K562 (cell line): ENCODE measurements around the gene BANP. TPM values are rescaled to one million over a fixed set of nuclear protein-coding genes. Genes with fewer than 3 reads are reported as not detected.
"Not testable (repeated sequence)": the region's sequence is repeated elsewhere in the genome, so short reads cannot be mapped to it uniquely, and the experiment has no call there.

ENCODE experiments used
- ATAC-seq: fragments of 200-7000 bp; cut with Tn5 transposase; 3 replicates; pipeline ENCODE4 v1.9.1; 2020; ENCODE audit warnings: moderate library complexity
- BruUV-seq: library from RNA; stranded (reverse); fragments of 400-500 nt; replicated peaks from 2 replicates; lab custom pipeline; 2021; lab: Mats Ljungman, UMichigan
- CTCF ChIA-PET: fragments of 300-600 bp; formaldehyde crosslinking; extraction: SDS; loops from one replicate; lab custom pipeline; 2021; ENCODE audit warnings: low intra/inter-chr PET ratio; lab: Yijun Ruan, JAX
- POLR2A ChIA-PET: fragments of 300-600, 350-650 bp; sonication (Branson Sonifier 250); formaldehyde crosslinking; extraction: SDS; loops from one replicate; lab custom pipeline; 2021; ENCODE audit warnings: antibody characterized with exemption, inconsistent platforms; lab: Yijun Ruan, JAX
- DNase-seq, 4 experiments: peaks; one replicate each; pipeline versions ENCODE4 v3.0.0 to v3.0.0-alpha.2; 2011 to 2018; ENCODE audit warnings: low spot score in 3 of 4, mixed read lengths in 3 of 4; ENCODE audit errors: extremely low read depth in 1 of 4
- FAIRE-seq: peaks from 2 replicates; lab custom pipeline; 2011; peaks lifted over from hg19 to GRCh38; lab: Jason Lieb, UNC
- H2AFZ ChIP-seq: 2 replicates; pipeline ENCODE4 v1.6.0; 2011; ENCODE audit warnings: low read depth, low read length, control low read depth, inconsistent platforms
- H3K27ac ChIP-seq: fragments of 200-600 bp; 3 replicates; pipeline ENCODE4 v1.8.0; 2011; ENCODE audit warnings: low read depth, mild to moderate bottlenecking, control low read depth, inconsistent platforms, low read length, moderate library complexity, mixed read lengths; ENCODE audit errors: extremely low read depth
- H3K27me3 ChIP-seq, 2 experiments: fragments of 300-600 bp in 1 of 2; 2 replicates in 1 of 2; 3 replicates in 1 of 2; pipeline versions ENCODE4 v1.6.0 to v1.8.0; 2011; ENCODE audit warnings: inconsistent platforms in 2 of 2, low read length in 2 of 2, mild to moderate bottlenecking in 1 of 2, mixed read lengths in 1 of 2, moderate library complexity in 1 of 2; ENCODE audit not compliant: control insufficient read depth in 2 of 2, insufficient read depth in 2 of 2
- H3K36me3 ChIP-seq: fragments of 300-600 bp; 3 replicates; pipeline ENCODE4 v1.8.0; 2011; ENCODE audit warnings: mild to moderate bottlenecking, low read length, inconsistent platforms; ENCODE audit not compliant: control insufficient read depth, insufficient read depth
- H3K4me1 ChIP-seq, 2 experiments: fragments of 200-600 bp in 1 of 2; replicated peaks in 1 of 2; 2 replicates in 1 of 2; 3 replicates in 1 of 2; pipeline versions ENCODE4 v1.5.1 to v1.8.0; 2011; ENCODE audit warnings: inconsistent platforms in 2 of 2, low read length in 2 of 2, mild to moderate bottlenecking in 1 of 2, mixed read lengths in 1 of 2, moderate library complexity in 1 of 2; ENCODE audit not compliant: control insufficient read depth in 2 of 2, insufficient read depth in 2 of 2
- H3K4me2 ChIP-seq: 2 replicates; pipeline ENCODE4 v1.6.1; 2011; ENCODE audit warnings: low read length, control low read depth, inconsistent platforms, mixed read lengths; ENCODE audit not compliant: insufficient read depth
- H3K4me3 ChIP-seq: fragments of 200-600 bp; sonication (generic), shearing (Covaris generic); 2 replicates; pipeline ENCODE4 v1.5.1; 2016; ENCODE audit warnings: control low read depth, inconsistent platforms
- H3K79me2 ChIP-seq: fragments of 200-600 bp; 3 replicates; pipeline ENCODE4 v1.8.0; 2011; ENCODE audit warnings: low read length, inconsistent platforms; ENCODE audit not compliant: control insufficient read depth, insufficient read depth
- H3K9ac ChIP-seq, 2 experiments: 2 replicates each; pipeline versions ENCODE4 v1.6.0 to v1.6.1; 2011; ENCODE audit warnings: low read depth in 2 of 2, low read length in 2 of 2, control low read depth in 1 of 2, inconsistent platforms in 1 of 2, mild to moderate bottlenecking in 1 of 2, mixed read lengths in 1 of 2; ENCODE audit not compliant: insufficient read depth in 1 of 2
- H3K9me1 ChIP-seq: one replicate; pipeline ENCODE4 v1.6.0; 2011; ENCODE audit warnings: inconsistent platforms, mild to moderate bottlenecking, low read length, moderate library complexity; ENCODE audit not compliant: control insufficient read depth, insufficient read depth
- H3K9me3 ChIP-seq: replicated peaks from 2 replicates; pipeline ENCODE4 v1.5.1; 2011; ENCODE audit warnings: low read depth, low read length, inconsistent platforms; ENCODE audit not compliant: control insufficient read depth, insufficient read depth
- H4K20me1 ChIP-seq: replicated peaks from 2 replicates; pipeline ENCODE4 v1.6.1; 2011; ENCODE audit warnings: low read length, inconsistent platforms, mixed read lengths; ENCODE audit not compliant: control insufficient read depth, insufficient read depth
- BHLHE40 ChIP-seq: IDR thresholded peaks from 2 replicates; pipeline ENCODE4 v1.6.1; 2011; ENCODE audit warnings: low read length, improper control_type of control experiment
- CREB1 ChIP-seq, 2 experiments: sonication (generic) in 1 of 2; formaldehyde crosslinking in 1 of 2; IDR thresholded peaks; 2 replicates each; pipeline versions ENCODE4 v1.6.1 to v1.8.0; 2012 to 2022; ENCODE audit warnings: inconsistent platforms in 1 of 2, mild to moderate bottlenecking in 1 of 2, missing genetic modification reagents in 1 of 2, moderate library complexity in 1 of 2
- CREM ChIP-seq: IDR thresholded peaks from 2 replicates; pipeline ENCODE4 v1.6.1; 2014; ENCODE audit warnings: antibody characterized with exemption, low read depth
- DEAF1 ChIP-seq: fragments of 450-650 bp; formaldehyde crosslinking; IDR thresholded peaks from 2 replicates; pipeline ENCODE4 v1.4.0; 2020; ENCODE audit warnings: mild to moderate bottlenecking, moderate library complexity
- JUND ChIP-seq, 2 experiments: IDR thresholded peaks; 2 replicates in 1 of 2; 3 replicates in 1 of 2; pipeline ENCODE4 v1.6.1; 2011; ENCODE audit warnings: borderline replicate concordance in 2 of 2, low read depth in 2 of 2, low read length in 2 of 2, improper control_type of control experiment in 1 of 2, missing biosample characterization in 1 of 2, missing genetic modification characterization in 1 of 2, missing genetic modification reagents in 1 of 2
- KLF16 ChIP-seq: IDR thresholded peaks from 2 replicates; pipeline ENCODE4 v1.6.1; 2016; ENCODE audit warnings: antibody characterized with exemption
- L3MBTL2 ChIP-seq: fragments of 450-650 bp; IDR thresholded peaks from 2 replicates; pipeline ENCODE4 v1.6.1; 2016; ENCODE audit warnings: mild to moderate bottlenecking, moderate library complexity
- MYC ChIP-seq, 2 experiments: fragments of 250-450 bp in 1 of 2; sonication (Bioruptor Pico) in 1 of 2; IDR thresholded peaks; 2 replicates each; pipeline versions ENCODE4 v1.5.1 to v1.6.1; 2012 to 2021; ENCODE audit warnings: low read depth in 2 of 2, borderline replicate concordance in 1 of 2, improper control_type of control experiment in 1 of 2, low read length in 1 of 2, mild to moderate bottlenecking in 1 of 2, moderate library complexity in 1 of 2
- RBFOX2 ChIP-seq: fragments of 200-400 bp; formaldehyde crosslinking; IDR thresholded peaks from 2 replicates; pipeline ENCODE4 v1.6.1; 2017; ENCODE audit warnings: low read depth, mild to moderate bottlenecking, low read length, moderate library complexity
- STAG1 ChIP-seq: sonication (generic); formaldehyde crosslinking; IDR thresholded peaks from 2 replicates; pipeline ENCODE4 v1.5.0; 2020; ENCODE audit warnings: missing genetic modification reagents, borderline replicate concordance
- TFAP4 ChIP-seq: sonication (generic); formaldehyde crosslinking; IDR thresholded peaks from 2 replicates; pipeline ENCODE4 v1.8.0; 2022; ENCODE audit warnings: missing genetic modification reagents, mild to moderate bottlenecking, moderate library complexity, borderline replicate concordance
- ZBTB33 ChIP-seq: sonication (generic); formaldehyde crosslinking; IDR thresholded peaks from 2 replicates; pipeline ENCODE4 v1.8.1; 2023; ENCODE audit warnings: mild to moderate bottlenecking, missing genetic modification reagents
- WGBS: fragments of 100-300 bp; shearing (Covaris generic); methylation state at CpG from one replicate; pipeline ENCODE4 v1.1.6; 2016; ENCODE audit warnings: low coverage, mixed read lengths; ENCODE audit not compliant: insufficient coverage; ENCODE audit errors: missing lambda C conversion rate; 5-methylcytosine and 5-hydroxymethylcytosine counted together
- in situ Hi-C: fragments of 300-500 bp; cut with MboI; formaldehyde crosslinking; loops from 4 replicates; pipeline ENCODE4 v1.15.0; 2018; ENCODE audit warnings: inconsistent platforms, mixed read lengths
- intact Hi-C: fragments of 100-400 bp; cut with micrococcal nuclease; formaldehyde crosslinking; loops from 2 replicates; pipeline ENCODE4 v1.14.2; 2022
- polyA plus RNA-seq, 8 experiments: library from polyadenylated mRNA; depleted of rRNA in 4 of 8; stranded (reverse) in 5 of 8; unstranded in 3 of 8; fragments of >200 nt; fragmentation: Nextera tagmentation in 2 of 8; fragmentation: Illumina TruSeq in 1 of 8; extraction: Ambion mirVana in 2 of 8; extraction: Trizol in 1 of 8; gene quantifications; 2 replicates each; pipeline versions ENCODE4 v1.2.1 to v1.2.3, GENCODE V29; 2011 to 2014; ENCODE audit warnings: inconsistent platforms in 1 of 8, missing spikeins in 1 of 8
- total RNA-seq, 7 experiments: library from RNA; depleted of rRNA in 6 of 7; stranded (reverse); fragments of >200 nt in 6 of 7; fragmentation: Illumina TruSeq in 2 of 7; extraction: Trizol in 2 of 7; gene quantifications; 2 replicates each; pipeline versions ENCODE4 v1.2.1 to v1.2.3, GENCODE V29; 2011 to 2021; ENCODE audit warnings: low replicate concordance in 1 of 7

BANP gene
- total and polyA plus RNA-seq, 9 of the 15 experiments (the other 6 are each of a cell fraction or from before 2014, with no cell fraction given): 4.6 to 22.1 (median 15.6) TPM

GRCh38 chr16:87909203-87909935, 41.9 kb upstream of the BANP start:
- CTCF ChIA-PET: interaction anchor here (0.6 to 2.6 kb wide), 6 partner anchors 21 to 320 kb away, joined by 3 to 24 read pairs (median 4); no protein-coding TSS in a partner anchor
- ATAC-seq (peak; percentile 93), FAIRE-seq (peak; percentile 88), DNase-seq (peak; percentile 72 to 81 (median 74))
- H3K9ac ChIP-seq; H4K20me1 ChIP-seq; H3K9me3 ChIP-seq; POLR2A ChIA-PET; H3K4me3 ChIP-seq; H2AFZ ChIP-seq; H3K36me3 ChIP-seq; H3K79me2 ChIP-seq; H3K27ac ChIP-seq; H3K4me2 ChIP-seq; in situ Hi-C loops; H3K9me1 ChIP-seq; BruUV-seq; TF ChIP-seq MYC (CRISPR knock-in tag; IDR thresholded peaks at IDR 0.05; ENCODE audit: borderline replicate concordance, low read depth); CREB1 (IDR thresholded peaks at IDR 0.05); JUND (tag; IDR thresholded peaks at IDR 0.05; ENCODE audit: borderline replicate concordance, low read depth, low read length): not testable (repeated sequence)
- WGBS: 30% methylated on average over 34 of the region's 36 CpGs
- H3K27me3 ChIP-seq: peaks cover 2 to 36% of the 10 kb centered on the region in 2 experiments; a peak in 2 of 5 replicates
- H3K4me1 ChIP-seq: peaks cover 0 to 14% of the 10 kb centered on the region in 2 experiments; a peak in 2 of 5 replicates
- intact Hi-C loops: loop anchor here (1.0 to 2.0 kb wide), 2 partner anchors 39 to 130 kb away; no protein-coding TSS in a partner anchor
- TF ChIP-seq BHLHE40 (peak; percentile 40), KLF16 (peak; percentile 46; the same call in 1 of the 2 replicates), L3MBTL2 (0 out of 2 replicates have a peak, but pooled peaks have one; percentile 17), MYC (IDR thresholded peaks at IDR 0.05; ENCODE audit: low read depth, low read length) (peak; percentile 76), CREB1 (CRISPR knock-in tag; IDR thresholded peaks at IDR 0.05) (peak; percentile 56; the same call in 1 of the 2 replicates), TFAP4 (CRISPR knock-in tag) (peak; percentile 48; the same call in 1 of the 2 replicates), DEAF1 (CRISPR knock-in tag) (peak; percentile 72), STAG1 (CRISPR knock-in tag) (peak; percentile 83; the same call in 1 of the 2 replicates), JUND (IDR thresholded peaks at IDR 0.05; ENCODE audit: borderline replicate concordance, low read depth, low read length) (peak; percentile 39; the same call in 1 of the 2 replicates), RBFOX2 (0 out of 2 replicates have a peak, but pooled peaks have one; percentile 22), CREM (peak; percentile 79), ZBTB33 (CRISPR knock-in tag) (peak; percentile 90)
